HEK293T (cell line): ENCODE measurements around the gene CACNA1G.

Experiments
- CTBP1 ChIP-seq: fragments of 450-650 bp; IDR thresholded peaks from 2 replicates; pipeline ENCODE4 v1.6.1; 2016; ENCODE audit warnings: borderline replicate concordance
- SP1 ChIP-seq: fragments of 450-650 bp; IDR thresholded peaks from 2 replicates; pipeline ENCODE4 v1.6.1; 2017
- SUZ12 ChIP-seq: fragments of 450-650 bp; IDR thresholded peaks from 2 replicates; pipeline ENCODE4 v1.6.1; 2016; ENCODE audit warnings: mild to moderate bottlenecking

GRCh38 chr17:50636804-50637195 lies 76.3 kb downstream of the CACNA1G start:
- no peak for TF ChIP-seq SUZ12
- TF ChIP-seq SP1 = no peak
- no peak for TF ChIP-seq CTBP1
